GM12864 (cell line): ENCODE results near the gene KRTAP19-7.

ENCODE experiments used
- DNase-seq: peaks from one replicate; pipeline ENCODE4 v3.0.0-alpha.2; 2011; ENCODE audit warnings: low read depth
- H3K4me3 ChIP-seq: 2 replicates; pipeline ENCODE4 v1.5.1; 2011; ENCODE audit warnings: mild to moderate bottlenecking, low read depth, low read length, control low read depth
- CTCF ChIP-seq: IDR thresholded peaks from 2 replicates; pipeline ENCODE4 v1.5.1; 2011; ENCODE audit warnings: low read depth, mild to moderate bottlenecking, moderate library complexity, low read length, control low read depth, inconsistent platforms; ENCODE audit errors: missing control alignments

Gene KRTAP19-7

GRCh38 chr21:30561957-30562356 is 843 bp upstream of the KRTAP19-7 start:
- H3K4me3 ChIP-seq, result no peak overlapping the region
- TF ChIP-seq CTCF, result no peak
- DNase-seq, result no peak

- DNase-seq, result no peak
- TF ChIP-seq CTCF, result no peak
- H3K4me3 ChIP-seq, result no peak overlapping the region
Measured at GRCh38 chr21:30555095-30555494, 6.0 kb downstream of the KRTAP19-7 start.

- no peak for TF ChIP-seq CTCF
- no peak overlapping the region for H3K4me3 ChIP-seq
- DNase-seq, result no peak
Measured at GRCh38 chr21:30552782-30553181, 8.3 kb downstream of the KRTAP19-7 start.

- no peak for DNase-seq
- no peak within 1 kb of the TSS for H3K4me3 ChIP-seq
- TF ChIP-seq CTCF, result no peak
Measured at GRCh38 chr21:30541764-30542163, 19.4 kb downstream of the KRTAP19-7 start, which contains the start of gene KRTAP19-6. TSS of gene KRTAP19-6 (minus strand) at chr21:30541864. CDS start at chr21:30541833, 31 bp downstream.

GRCh38 chr21:30518876-30519275 is 42.2 kb downstream of the KRTAP19-7 start:
- no peak for TF ChIP-seq CTCF
- no peak for DNase-seq
- no peak overlapping the region for H3K4me3 ChIP-seq

GRCh38 chr21:30515681-30516080 is 45.4 kb downstream of the KRTAP19-7 start:
- H3K4me3 ChIP-seq, result no peak overlapping the region
- no peak for TF ChIP-seq CTCF
- DNase-seq, result no peak
